IPS-20b (cell line): Measurements from ENCODE around the gene KCNA3.

ENCODE experiments used
- H3K27ac ChIP-seq: one replicate; pipeline ENCODE4 v1.5.1; 2013; ENCODE audit warnings: low read length
- H3K27me3 ChIP-seq: 2 replicates; pipeline ENCODE4 v1.6.1; 2013; ENCODE audit warnings: mild to moderate bottlenecking, low read length, inconsistent platforms; ENCODE audit not compliant: insufficient read depth
- H3K36me3 ChIP-seq: 2 replicates; pipeline ENCODE4 v1.6.1; 2013; ENCODE audit warnings: low read depth, mild to moderate bottlenecking, inconsistent platforms, low read length, moderate library complexity; ENCODE audit not compliant: insufficient read depth
- H3K4me1 ChIP-seq: 2 replicates; pipeline ENCODE4 v1.6.1; 2013; ENCODE audit warnings: mild to moderate bottlenecking, control low read depth, inconsistent platforms, low read length, moderate library complexity; ENCODE audit not compliant: insufficient read depth
- H3K4me3 ChIP-seq: 2 replicates; pipeline ENCODE4 v1.5.1; 2013; ENCODE audit warnings: mild to moderate bottlenecking, low read length, inconsistent platforms
- H3K9ac ChIP-seq: 2 replicates; pipeline ENCODE4 v1.6.1; 2013; ENCODE audit warnings: low read depth, mild to moderate bottlenecking, inconsistent platforms, low read length, moderate library complexity
- H3K9me3 ChIP-seq: 2 replicates; pipeline ENCODE4 v1.6.1; 2013; ENCODE audit warnings: mild to moderate bottlenecking, low read depth, low read length, inconsistent platforms; ENCODE audit not compliant: insufficient read depth

KCNA3 gene

DNA sequence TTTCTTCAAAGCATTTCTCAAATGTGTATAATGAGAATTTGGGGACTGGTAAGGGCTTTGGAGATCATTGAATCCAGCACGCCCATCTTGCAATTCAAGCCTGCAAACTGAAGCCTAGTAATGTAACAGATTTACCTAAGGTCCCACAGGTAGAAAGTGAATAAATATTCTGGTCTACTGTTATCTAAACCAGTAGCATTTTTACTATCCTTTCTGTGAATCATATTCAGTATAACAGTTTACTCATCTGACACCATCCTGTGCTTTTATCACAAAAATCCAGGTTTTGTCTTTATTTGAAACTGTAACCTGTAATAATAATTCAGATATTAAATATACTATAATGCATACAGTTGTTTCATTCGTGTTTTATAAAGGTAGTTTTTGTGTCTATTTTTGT is 17.4 kb downstream of the KCNA3 start:
- no peak overlapping the region for H3K4me3 ChIP-seq
- H3K4me1 ChIP-seq = no peaks in the 10 kb centered on the region
- no peaks in the 10 kb centered on the region for H3K27me3 ChIP-seq

GRCh38 chr1:110650609-110651008 is 24.1 kb downstream of the KCNA3 start:
- Histone ChIP-seq H3K9me3 (no peaks in the 10 kb centered on the region), H3K27me3 (no peaks in the 10 kb centered on the region), H3K36me3 (no peaks in the 10 kb centered on the region), H3K4me3 (no peak overlapping the region), H3K4me1 (no peaks in the 10 kb centered on the region), H3K27ac (no peak overlapping the region), H3K9ac (no peak overlapping the region)

More for the DNA sequence above, 17.4 kb downstream of the KCNA3 start:
- Histone ChIP-seq H3K9me3 (no peaks in the 10 kb centered on the region), H3K9ac (no peak overlapping the region), H3K27ac (no peak overlapping the region), H3K36me3 (no peaks in the 10 kb centered on the region)

DNA sequence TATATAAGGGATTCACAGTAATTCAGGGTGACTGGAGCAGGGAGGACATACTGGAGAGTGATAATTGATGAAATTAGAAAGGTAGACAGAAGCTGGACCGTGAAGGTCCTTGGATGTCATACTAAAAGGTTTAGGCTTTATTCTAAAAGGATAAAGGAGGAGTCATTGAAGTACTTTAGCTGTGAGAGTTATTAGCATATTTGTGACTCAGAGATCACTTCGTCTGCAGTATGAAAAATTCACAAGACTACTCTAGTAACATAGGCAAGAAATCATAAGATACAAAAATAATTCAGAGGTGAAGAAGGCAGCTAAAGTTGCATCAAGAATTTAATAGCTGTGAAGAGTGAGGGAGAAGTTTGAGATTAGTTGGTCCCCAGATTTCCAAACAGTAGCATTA is 26.3 kb downstream of the KCNA3 start:
- no peak overlapping the region for H3K9ac ChIP-seq
- H3K4me1 ChIP-seq = no peaks in the 10 kb centered on the region
- H3K9me3 ChIP-seq = no peaks in the 10 kb centered on the region
- no peaks in the 10 kb centered on the region for H3K36me3 ChIP-seq
- H3K27me3 ChIP-seq = no peaks in the 10 kb centered on the region
- no peak overlapping the region for H3K27ac ChIP-seq
- no peak overlapping the region for H3K4me3 ChIP-seq

DNA sequence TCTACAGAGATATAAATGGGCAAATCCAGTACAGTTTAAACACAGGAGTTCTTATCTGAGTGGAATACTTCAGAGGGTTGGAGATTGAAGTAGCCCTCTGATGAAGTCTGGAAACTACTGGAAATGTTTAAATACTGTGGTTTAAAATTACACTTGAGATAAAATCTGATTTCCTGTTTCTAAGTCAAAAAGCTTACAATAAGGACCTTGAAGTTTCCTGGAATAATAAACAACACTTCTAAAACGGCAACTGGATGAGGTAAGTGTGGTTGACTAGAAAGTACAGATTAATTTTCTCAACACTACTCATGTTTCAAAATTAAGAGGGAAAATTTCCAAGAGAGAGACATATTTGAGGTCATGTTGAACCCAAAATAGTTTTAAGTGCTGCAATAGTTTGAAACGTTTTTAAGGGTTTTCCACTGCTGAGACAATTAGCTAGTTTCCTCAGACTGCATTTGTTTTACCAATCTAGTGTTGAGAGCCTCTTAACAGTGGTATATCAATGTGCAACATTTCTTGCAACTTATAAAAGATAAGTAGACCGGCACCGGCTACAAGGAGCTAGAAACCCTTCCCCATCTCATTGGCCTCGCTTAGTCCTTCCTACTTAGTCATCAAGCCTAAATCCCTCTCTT is 27.4 kb downstream of the KCNA3 start:
- Histone ChIP-seq H3K36me3 (no peaks in the 10 kb centered on the region), H3K9me3 (no peaks in the 10 kb centered on the region), H3K4me3 (no peak overlapping the region), H3K9ac (no peak overlapping the region), H3K4me1 (no peaks in the 10 kb centered on the region), H3K27ac (no peak overlapping the region), H3K27me3 (no peaks in the 10 kb centered on the region)

DNA sequence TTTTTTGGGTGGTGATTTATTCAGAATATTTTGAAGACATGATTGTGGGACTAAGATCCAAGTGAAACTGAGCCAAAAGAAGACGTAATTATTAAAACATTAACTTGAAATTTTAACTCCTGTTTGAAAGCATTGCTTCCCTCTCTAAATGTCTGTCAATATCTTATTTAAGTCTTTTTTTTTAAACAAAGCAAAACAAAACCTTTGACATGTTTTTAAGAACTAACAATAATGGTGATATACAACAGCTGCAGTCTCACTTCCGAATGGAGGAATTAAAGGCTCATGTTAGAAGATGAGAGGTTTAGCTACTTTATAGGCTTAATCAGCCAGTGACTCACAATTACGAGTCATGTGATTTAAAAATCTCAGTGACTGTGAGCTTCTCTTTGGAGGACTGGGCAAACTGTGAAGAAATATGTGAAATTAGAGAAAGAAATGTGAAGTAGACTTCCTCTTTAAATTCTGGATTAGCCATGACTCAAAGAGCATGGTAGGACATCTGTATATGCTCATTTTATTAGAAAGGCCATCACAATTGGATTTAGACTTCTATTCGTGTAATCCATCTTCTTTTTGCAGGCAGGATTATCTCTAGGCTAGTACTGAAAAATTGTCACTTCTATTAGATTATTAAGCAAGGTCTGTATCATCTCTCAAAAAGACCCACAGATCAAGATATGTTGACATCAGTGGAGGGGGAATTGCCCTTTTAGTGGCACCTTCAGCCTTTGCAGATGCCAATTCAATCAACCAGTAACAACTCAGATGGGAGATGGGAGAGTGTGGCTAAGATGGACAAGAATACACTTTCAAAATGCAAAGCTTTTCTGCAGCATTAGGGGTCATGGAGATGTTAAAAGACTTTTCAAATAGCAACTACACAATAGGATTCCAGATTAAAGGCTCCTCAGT is 28.7 kb downstream of the KCNA3 start:
- no peak overlapping the region for H3K4me3 ChIP-seq
- no peaks in the 10 kb centered on the region for H3K36me3 ChIP-seq
- no peak overlapping the region for H3K27ac ChIP-seq
- H3K9ac ChIP-seq = no peak overlapping the region
- H3K9me3 ChIP-seq = no peaks in the 10 kb centered on the region
- no peaks in the 10 kb centered on the region for H3K27me3 ChIP-seq
- no peaks in the 10 kb centered on the region for H3K4me1 ChIP-seq

GRCh38 chr1:110645211-110645610 is 29.5 kb downstream of the KCNA3 start:
- Histone ChIP-seq H3K4me1 (no peaks in the 10 kb centered on the region), H3K27me3 (no peaks in the 10 kb centered on the region), H3K36me3 (no peaks in the 10 kb centered on the region), H3K4me3 (no peak overlapping the region), H3K9ac (no peak overlapping the region), H3K9me3 (no peaks in the 10 kb centered on the region), H3K27ac (no peak overlapping the region)

- no peak overlapping the region for H3K4me3 ChIP-seq
- no peak overlapping the region for H3K27ac ChIP-seq
- H3K36me3 ChIP-seq = no peaks in the 10 kb centered on the region
- H3K9ac ChIP-seq = no peak overlapping the region
- no peaks in the 10 kb centered on the region for H3K27me3 ChIP-seq
- no peaks in the 10 kb centered on the region for H3K9me3 ChIP-seq
- H3K4me1 ChIP-seq = no peaks in the 10 kb centered on the region
Observed at GRCh38 chr1:110643879-110644472, 30.8 kb downstream of the KCNA3 start.

DNA sequence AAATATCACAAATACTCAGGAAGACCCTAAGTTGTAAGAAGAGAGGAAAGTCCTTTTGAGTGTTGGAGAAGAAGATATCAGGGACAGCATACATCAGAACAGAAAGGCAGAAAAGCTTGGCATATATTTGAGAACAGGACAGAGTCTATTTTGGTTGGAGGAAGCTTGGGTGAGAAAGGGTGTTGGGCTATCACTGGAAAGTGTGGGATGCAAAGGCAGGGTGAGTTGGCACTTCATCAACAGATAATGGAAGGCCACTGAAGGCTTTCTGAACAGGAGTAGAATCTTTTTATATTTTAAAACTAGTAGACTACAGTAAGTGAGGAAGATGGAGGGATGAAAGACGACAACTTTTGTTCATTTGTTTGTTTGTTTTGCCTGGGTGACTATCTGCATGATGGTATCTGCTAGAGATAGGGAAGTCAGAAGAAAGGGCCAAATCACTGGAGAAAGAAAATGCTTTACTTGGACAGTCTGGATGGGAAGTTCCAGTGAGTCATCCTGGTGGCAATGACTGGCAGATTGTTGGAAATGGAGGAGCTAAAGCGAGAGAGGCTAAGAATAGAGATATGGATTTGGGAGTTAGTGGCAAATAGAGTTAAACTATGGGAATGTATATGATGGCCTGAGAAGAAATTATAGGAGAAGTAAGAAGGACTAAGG is 34.9 kb downstream of the KCNA3 start:
- no peaks in the 10 kb centered on the region for H3K4me1 ChIP-seq
- H3K9ac ChIP-seq = no peak overlapping the region
- H3K4me3 ChIP-seq = no peak overlapping the region
- H3K36me3 ChIP-seq = no peaks in the 10 kb centered on the region
- no peaks in the 10 kb centered on the region for H3K27me3 ChIP-seq
- H3K27ac ChIP-seq = no peak overlapping the region
- H3K9me3 ChIP-seq = no peaks in the 10 kb centered on the region

DNA sequence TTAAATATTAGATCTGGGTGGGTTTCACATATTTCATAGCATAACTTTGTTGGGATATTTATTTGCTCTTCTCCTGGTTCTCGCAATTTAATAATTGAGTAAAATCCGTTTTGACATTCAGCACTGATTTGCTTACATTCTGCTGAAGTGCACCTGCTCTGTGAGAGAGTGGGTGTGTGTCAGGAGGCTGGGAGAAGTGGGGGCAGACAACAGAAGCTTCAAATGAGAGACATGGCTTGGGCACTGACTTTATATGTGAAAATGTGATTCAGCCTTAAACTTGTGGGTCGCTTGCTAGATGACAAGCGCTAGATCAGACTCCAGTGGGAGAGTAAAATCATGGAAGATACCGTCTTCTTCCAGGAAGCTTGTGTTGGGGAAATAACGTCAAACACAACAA is 36.2 kb downstream of the KCNA3 start:
- no peaks in the 10 kb centered on the region; the same call in 1 of the 2 replicates for H3K27me3 ChIP-seq
- no peaks in the 10 kb centered on the region for H3K4me1 ChIP-seq
- no peak overlapping the region for H3K4me3 ChIP-seq
- no peaks in the 10 kb centered on the region for H3K9me3 ChIP-seq
- H3K27ac ChIP-seq = no peak overlapping the region
- H3K9ac ChIP-seq = no peak overlapping the region
- H3K36me3 ChIP-seq = no peaks in the 10 kb centered on the region

DNA sequence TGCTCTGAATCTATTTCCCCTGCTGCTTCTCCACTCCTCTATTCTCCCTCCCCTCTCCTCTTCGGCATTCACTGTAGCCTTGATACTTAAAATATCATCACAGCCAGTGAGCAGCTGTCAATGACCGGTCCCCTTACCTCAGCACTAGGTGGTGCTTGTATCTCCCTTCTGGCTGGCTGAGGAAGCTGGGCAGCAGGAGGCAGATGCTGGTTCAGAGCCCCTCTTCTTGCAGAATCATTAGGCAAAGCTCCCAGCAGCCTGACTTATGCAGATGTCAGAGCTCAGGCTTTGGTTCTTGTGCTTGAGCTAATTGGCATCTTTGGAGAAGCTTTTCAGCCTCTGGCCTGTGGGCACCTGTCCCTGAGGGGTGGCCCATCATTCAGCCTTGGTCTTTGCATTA is 36.7 kb downstream of the KCNA3 start:
- no peak overlapping the region for H3K27ac ChIP-seq

GRCh38 chr1:110637475-110637874 is 37.3 kb downstream of the KCNA3 start:
- no peaks in the 10 kb centered on the region; the same call in 1 of the 2 replicates for H3K27me3 ChIP-seq
- no peaks in the 10 kb centered on the region for H3K9me3 ChIP-seq
- no peaks in the 10 kb centered on the region for H3K36me3 ChIP-seq
- H3K4me1 ChIP-seq = no peaks in the 10 kb centered on the region
- H3K4me3 ChIP-seq = no peak overlapping the region
- no peak overlapping the region for H3K9ac ChIP-seq
- H3K27ac ChIP-seq = no peak overlapping the region

More for the DNA sequence above, 36.7 kb downstream of the KCNA3 start:
- H3K9ac ChIP-seq = no peak overlapping the region
- no peaks in the 10 kb centered on the region for H3K9me3 ChIP-seq
- no peaks in the 10 kb centered on the region for H3K36me3 ChIP-seq
- no peaks in the 10 kb centered on the region; the same call in 1 of the 2 replicates for H3K27me3 ChIP-seq
- H3K4me3 ChIP-seq = no peak overlapping the region
- no peaks in the 10 kb centered on the region for H3K4me1 ChIP-seq
